ENCODE data around the gene MAGEB17.

The MAGEB17 gene

GRCh38 chrX:16202943-16203342 is 35.7 kb downstream of the MAGEB17 start:
- DNase-seq (ENCODE audit: low read depth, low spot score), result no peak
- no peak overlapping the region for H3K4me3 ChIP-seq (ENCODE audit: low read length)

- no peak for DNase-seq (ENCODE audit: low read depth, low spot score)
- H3K4me3 ChIP-seq (ENCODE audit: low read length), result no peak overlapping the region
These were observed 37.3 kb downstream of the MAGEB17 start for GRCh38 chrX:16204538-16204937.

GRCh38 chrX:16205840-16206239 is 38.6 kb downstream of the MAGEB17 start:
- no peak for DNase-seq (ENCODE audit: low read depth, low spot score)

DNA sequence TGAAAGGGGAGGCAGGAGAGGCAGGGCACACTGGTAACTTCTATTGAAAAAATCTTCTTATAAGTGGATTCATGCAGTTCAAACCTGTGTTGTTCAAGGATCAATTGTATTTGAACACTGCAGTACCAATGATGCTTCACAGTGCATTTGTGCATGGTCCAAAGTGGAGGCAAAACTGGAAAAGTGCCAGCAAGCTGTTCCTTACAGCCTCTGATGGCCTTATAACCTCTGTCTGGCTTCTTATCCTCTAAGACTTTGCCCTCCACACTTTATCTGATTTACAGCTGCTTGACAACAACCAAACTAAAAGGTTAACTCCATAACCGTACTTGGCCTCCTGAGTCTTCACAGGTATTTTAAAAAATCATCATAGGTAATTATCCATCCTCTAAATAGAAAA is 40.4 kb downstream of the MAGEB17 start:
- no peak for DNase-seq (ENCODE audit: low read depth, low spot score)
- H3K4me3 ChIP-seq (ENCODE audit: low read length), result no peak overlapping the region

More at GRCh38 chrX:16205840-16206239, 38.6 kb downstream of the MAGEB17 start:
- no peak overlapping the region for H3K4me3 ChIP-seq (ENCODE audit: low read length)

GRCh38 chrX:16208601-16209000 is 41.3 kb downstream of the MAGEB17 start:
- DNase-seq (ENCODE audit: low read depth, low spot score), result no peak
- H3K4me3 ChIP-seq (ENCODE audit: low read length), result no peak overlapping the region

GRCh38 chrX:16210061-16210460 is 42.8 kb downstream of the MAGEB17 start:
- H3K4me3 ChIP-seq (ENCODE audit: low read length), result no peak overlapping the region
- no peak for DNase-seq (ENCODE audit: low read depth, low spot score)

DNA sequence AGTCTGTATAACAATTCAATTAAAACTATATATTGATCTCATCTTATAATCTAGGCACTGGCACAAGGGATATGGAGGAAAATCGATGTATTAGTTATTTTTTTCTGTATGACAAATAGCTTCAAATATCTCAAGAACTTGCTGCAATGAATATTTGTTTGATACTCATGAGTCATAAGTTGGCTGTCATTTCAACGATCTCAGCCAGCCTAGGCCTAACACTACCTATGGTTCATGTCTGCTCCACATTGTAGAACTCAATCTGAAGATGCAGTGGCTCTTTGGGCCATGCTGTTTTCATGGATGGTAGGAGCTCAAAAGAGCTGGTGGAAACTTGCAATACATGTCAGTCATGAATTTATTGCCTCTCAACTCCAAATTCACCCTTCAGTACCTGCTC is 44.7 kb downstream of the MAGEB17 start:
- H3K4me3 ChIP-seq (ENCODE audit: low read length), result no peak overlapping the region
- no peak for DNase-seq (ENCODE audit: low read depth, low spot score)

- no peak for DNase-seq (ENCODE audit: low read depth, low spot score)
These were observed 45.2 kb downstream of the MAGEB17 start for GRCh38 chrX:16212436-16212835.

DNA sequence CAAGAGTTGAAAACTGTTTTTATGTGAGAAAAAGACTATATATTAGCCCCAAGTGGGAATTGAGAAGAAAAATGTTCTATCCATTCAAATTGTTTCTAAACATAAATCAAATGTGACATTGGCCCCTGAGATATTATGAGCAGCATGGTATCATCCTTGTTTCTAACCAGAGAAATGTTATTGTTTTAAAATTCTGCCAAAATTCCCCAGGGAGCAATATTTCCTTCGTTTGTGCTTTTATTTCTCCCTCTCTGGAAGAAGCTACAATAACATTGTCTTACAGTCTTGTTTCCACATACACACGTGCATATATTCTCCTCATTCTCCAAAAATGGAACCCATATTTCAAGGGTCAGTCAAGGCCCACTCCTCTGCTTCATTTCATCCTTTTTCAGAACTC is 46.7 kb downstream of the MAGEB17 start:
- H3K4me3 ChIP-seq (ENCODE audit: low read length), result no peak overlapping the region
- DNase-seq (ENCODE audit: low read depth, low spot score), result no peak

More at GRCh38 chrX:16212436-16212835, 45.2 kb downstream of the MAGEB17 start:
- H3K4me3 ChIP-seq (ENCODE audit: low read length), result no peak overlapping the region

DNA sequence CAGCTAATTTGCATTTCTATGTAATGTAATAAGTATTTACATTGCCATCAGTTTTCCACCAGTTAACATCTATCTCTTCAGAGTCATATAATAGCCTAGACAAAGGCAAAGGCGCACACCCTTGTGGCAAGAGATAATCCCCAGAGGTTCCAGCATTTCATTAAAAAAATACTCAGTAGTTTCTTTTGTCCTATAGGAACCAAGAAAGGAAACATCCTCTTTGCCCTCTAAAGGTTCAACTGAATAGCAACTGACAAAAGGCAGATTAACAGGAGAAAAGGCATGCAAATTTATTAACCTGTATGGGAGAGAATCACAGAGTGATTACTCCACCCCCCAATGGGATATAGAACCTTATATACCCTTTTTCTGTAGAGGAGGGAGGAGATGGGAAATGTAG is 48.4 kb downstream of the MAGEB17 start:
- no peak overlapping the region for H3K4me3 ChIP-seq (ENCODE audit: low read length)
- DNase-seq (ENCODE audit: low read depth, low spot score), result no peak

All from Jurkat, Clone E6-1 (cell line).